ENCODE data around the gene SCD5.

SCD5 gene

DNA sequence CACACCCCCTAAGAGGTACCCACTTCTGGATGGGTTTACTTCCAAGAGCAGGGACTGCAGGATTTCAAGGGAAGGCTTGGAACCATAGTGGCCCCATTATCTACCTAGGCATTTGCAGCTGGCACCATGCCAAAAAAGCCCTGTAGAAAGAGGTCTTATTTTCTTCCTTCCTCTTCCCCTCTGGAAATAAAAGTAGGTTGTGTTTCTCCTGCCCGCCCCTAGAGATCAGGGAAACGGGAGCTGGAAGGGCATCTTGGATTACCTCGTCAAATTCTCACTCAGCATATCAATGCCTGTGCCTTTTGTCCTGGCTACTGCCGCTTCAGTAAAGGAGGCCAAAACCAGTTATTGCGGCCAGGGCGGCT, 1.6 kb downstream of the SCD5 start:
- DNase-seq (ENCODE audit: low spot score) = no peak

DNA sequence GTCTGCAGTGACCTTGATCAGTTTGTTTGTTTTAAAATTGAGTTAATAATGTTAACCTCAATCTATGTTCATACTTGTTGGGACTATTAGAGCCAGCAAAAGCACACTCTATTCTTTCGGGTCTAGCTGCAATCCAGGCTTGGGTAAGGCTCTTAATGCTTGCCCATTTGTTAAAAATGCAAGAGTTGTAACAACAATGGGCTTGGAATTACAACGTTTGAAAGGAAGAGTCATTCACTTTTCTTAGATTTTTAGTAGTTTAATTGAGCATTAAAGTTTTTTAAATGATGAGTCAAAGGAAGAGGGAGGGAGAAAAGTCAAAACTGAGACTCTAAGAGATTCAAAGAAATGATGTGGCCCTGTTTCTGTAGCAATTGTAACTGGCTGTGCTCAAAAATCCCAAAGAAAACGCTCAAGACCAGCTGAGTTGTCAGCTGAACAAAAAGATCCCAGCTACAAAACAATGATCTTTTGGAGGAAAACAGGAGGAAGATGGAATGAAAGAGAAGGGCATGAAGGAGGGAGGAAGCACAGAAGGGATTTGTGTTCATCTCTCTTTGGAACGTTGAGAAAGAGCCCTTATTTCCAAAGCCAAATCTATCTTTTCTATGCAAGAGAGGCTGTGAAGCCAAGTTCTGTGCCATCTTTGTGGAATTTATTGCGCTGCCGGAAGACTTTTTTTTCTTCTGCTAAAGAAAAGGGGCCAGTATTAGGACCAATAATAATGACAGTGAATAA, 5.5 kb downstream of the SCD5 start:
- DNase-seq (ENCODE audit: low spot score) = peak; percentile 77

DNA sequence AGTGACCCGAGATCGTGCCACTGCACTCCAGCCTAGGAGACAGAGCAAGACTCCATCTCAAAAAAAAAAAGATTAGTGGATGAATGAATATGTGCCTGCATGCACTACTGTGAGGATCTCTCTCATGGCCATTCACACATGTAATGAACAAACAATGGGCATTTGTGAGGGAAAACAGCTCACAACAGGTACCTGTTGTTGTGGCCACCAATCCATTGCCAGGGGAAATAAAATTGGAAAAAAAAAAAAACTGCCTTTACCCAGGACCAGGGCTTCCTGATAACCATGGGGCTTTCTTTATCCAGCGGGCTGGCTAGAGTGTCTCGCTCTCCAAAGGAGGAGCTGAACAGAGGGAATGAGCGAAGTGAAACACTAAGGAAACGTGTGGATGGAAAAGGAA, 7.4 kb downstream of the SCD5 start:
- no peak for DNase-seq (ENCODE audit: low spot score)

DNA sequence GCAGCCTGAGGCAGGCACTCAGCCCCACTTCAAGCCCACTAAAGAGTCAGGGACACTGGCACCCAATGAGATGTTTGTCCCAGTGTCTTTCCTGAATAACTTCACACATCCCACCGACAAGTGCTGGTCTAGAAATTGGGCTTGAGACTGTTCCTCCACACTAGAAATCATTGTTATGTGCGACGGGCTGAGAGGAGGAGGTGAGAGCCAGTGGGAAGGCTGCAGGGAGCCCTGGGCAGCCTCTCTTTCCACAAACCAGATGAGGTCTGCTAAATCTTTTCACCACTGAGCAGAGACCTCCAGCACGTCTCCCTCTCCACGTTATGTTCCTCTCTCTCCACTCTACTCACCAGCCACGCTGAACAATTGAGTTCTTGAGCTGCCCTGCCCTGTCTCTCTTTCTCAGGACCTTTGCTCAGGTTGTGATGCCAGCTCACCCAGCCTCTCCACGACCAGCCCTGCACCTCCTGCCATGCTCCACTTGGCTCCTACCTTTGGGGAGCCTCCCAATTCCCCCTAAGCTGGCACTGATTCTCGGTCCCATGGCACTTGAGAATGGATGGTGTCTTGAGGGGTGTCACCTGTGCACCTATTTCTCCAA, 8.4 kb downstream of the SCD5 start:
- no peak for DNase-seq (ENCODE audit: low spot score)

DNA sequence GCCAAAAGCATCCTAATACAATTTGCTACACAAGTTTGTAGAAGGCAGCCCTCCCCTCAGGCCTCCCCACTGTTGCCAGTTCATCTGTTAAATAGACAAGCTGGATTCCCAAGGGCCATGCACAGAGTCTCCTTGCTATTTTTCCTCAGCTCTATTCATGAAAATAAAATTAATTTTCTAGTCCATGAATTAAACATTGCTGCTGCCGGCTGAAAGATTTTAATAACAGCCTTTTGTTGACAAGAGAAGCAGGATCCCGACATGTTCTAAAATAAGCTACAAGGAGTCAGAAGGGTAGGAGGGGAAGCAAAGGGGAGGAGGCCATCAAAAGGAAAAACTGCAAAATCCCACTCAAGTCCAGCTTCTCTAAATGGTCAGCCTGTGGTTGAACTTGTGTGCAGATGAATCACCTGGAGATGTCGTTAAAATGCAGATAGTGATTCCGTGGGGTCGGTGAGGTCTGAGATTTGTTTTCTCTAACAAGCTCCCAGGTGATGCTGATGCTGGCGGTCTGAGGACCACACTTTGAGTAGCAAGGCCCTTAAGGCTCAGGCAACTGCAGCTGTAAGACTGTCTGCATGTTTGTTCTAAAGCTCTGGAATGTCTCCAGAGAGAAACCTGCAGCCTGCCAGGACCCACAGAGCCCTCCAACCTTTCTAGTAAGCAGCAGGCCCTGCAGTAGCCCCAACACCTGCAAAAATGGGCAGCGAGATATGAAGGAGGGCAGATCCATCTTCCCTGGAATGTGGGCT, 9.4 kb downstream of the SCD5 start:
- DNase-seq (ENCODE audit: low spot score) = no peak

DNA sequence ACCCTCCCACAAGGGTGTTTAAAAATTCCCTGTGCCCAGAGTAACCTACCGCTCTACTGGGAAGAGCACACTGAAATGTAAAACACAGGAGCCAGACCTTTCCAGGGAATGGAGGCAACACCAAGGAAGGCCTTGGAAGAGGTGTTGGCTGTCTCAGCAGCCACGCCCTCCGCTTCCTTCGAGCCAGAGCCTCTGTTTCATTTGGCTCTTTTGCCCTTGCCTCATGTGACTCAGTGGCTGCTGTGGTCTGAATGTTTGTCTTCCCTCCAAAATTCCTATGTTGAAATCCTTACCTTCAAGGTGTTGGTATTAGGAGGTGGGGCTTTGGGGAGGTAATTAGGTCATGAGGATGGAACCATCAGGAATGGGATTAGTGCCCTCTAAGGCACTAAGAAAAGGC, 11.3 kb downstream of the SCD5 start:
- no peak for DNase-seq (ENCODE audit: low spot score)

DNA sequence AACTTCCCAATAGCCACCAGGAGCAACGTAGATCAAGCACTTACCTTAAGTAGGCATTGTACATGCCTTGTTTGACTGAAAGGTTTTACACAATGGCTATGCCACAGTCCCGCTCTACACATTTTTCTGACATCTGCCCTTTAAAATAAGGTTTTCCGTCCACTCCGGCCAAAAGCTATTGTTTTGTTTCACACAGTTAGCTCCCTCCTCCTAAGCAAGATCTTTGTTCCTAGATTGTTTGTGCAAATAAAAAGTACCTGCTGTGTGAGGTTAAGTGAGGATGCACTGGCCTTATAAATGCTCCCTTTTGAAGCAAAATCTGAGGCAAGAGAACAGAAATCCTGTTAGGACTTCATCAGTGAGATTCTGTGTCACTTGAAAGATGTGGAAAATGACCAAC, 11.8 kb downstream of the SCD5 start:
- DNase-seq (ENCODE audit: low spot score) = no peak

DNA sequence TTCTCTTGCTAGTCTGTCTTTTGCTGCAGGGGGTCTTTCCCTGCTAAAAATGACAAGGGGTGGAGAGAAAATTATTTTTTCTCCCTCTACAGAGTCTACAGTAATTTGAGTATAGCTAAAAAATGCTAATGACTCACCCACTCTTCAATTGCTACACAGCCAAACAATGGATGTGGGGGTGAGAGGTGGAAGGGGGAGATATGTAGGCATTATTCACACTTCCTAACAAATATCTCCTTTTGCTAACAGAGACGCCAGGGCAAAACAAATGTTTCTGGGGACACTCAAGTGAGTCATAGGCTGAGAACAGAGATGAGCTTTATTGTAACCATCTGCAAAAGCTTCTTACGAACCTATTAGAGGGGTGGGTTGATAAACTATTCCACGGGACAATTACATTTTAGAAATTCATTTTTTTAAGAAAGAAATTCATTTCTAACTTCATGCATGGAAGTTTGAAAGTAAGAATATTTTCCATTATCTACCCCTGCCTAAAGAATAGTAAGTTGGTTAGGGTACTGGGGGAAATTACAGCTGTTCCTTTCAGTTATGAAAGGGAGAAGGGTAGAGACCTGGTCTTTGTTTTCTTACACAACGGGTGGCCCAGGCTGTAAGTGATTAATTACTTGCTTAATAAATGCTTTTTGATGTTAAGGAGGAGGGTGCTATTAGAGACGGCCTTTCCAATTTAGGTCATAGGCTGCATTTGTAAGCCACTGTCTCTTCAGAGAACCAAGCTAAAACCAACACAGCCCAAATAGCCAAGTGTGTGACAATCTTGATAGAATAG, 12.8 kb downstream of the SCD5 start:
- DNase-seq (ENCODE audit: low spot score) = peak; percentile 66

DNA sequence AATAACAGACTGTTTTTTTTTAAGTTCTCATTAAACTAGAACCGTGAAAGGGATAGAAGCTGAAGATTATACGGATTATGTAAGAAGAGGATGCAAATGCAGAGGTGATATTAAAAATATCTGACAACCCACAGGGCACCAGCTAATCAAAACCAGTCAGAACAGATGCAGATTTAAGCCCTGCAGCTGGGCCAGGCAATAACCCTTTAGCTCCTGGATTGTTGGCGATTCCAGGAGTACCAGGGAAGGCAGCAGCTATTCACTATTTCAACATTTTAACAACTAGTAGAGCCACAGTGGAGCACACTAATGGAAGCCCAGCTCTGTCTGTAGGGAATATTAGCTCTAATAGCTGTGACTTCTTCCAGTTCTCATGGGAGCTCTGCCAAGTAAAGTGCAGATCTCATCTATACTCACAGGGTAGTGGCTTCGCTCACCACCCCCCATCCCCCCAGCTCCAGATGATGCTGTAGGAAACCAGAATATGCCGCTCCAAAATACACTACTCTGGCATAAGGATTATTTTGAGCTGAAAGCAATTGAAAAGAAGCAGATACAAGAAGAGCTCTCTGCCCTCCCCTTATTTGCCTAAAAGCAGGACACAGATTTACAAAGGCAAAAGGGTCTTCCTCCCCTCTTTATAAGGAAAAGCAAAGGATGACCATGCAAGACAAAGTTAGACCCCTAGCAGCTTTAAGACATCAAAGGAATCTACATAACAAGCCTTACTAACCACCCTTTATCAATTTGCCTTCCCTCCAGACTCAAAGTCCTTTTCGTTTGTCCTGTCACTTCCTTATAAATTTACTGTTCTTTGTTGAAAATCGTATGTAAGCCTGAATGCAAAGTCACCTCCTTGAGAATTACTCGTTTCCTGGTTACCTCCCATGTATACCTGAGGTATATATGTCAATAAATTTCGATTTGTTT, 13.7 kb downstream of the SCD5 start:
- DNase-seq (ENCODE audit: low spot score) = no peak

DNA sequence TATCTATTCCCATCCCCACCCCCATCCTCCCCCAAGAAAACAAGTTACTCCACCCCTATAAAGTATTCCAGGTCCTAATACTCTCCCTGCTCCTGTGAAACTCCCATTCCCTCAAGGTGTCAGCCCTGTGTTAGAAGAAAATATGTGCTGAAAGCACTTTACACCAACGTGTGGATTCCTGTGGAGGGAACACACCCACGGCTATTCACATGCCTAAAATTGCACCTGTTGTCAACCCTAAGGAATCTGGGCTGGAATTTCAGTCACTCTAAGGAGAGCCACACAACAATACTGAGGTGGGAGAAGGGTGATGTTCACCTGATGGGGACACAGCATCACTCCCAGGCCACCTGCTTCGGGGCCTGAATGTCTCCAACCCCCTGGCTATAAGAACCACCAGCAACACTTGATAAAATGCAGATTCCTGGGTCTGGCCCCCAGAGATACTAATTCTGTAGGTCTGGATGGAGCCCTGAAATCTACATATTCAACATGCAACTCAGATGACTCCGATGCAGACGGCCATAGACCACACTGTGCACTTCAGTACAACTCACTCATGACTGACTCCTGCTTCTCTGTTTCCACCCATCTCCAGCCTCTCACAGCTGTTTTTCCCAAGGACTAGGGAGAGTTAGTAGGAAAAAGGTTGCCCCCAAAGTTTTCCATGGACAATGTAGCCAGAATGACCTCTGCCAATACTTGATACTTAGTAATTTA, 15.8 kb downstream of the SCD5 start:
- peak; percentile 6 for DNase-seq (ENCODE audit: low spot score)

DNA sequence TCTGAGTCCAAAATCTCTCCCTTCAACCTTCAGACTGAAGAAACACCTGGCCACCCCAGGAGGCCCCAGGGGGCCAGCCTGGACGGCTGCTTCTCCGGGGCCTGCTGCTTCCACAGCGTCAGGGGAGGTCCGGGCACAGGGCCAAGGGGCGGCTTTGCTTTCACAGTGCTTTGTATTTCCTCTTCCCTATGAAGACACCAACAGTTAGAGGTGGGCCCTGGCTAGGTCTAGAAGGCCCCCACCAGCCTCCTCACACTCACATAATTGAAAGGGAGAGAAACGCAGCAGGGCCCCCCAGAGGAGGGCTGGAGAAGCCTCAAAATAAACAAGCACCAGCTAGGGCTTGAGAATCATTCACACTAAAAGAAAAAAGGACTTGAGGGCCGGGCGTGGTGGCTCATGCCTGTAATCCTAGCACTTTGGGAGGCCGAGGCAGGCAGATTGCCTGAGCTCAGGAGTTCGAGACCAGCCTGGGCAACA, 17.8 kb downstream of the SCD5 start:
- DNase-seq (ENCODE audit: low spot score) = peak; percentile 71

DNA sequence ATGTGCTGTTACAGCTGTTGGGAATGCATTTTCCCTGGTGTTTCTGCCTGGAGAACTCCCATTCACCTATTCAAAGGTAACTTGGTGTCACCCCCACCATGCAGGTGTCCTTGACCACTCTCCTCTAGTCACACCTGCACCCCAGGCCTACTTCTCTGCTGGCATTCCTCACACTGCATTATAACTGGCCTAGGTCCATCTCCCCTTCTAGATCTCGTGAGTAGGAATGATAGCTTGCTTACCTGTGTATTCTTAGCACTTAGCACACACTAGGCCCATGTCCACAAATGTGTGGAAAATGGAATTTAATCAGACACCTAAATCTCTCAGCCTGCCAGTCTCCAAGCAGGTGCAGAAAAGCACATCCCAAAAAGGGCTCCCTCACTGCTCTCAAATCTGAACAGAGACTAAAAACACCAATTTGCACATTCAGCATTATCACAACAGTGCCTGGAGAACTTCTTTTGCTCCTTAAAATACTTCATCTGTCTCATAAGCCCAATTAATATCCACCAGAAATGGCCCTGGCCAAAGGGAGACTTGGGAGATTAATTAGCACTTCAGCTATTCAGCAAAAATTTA, 18.3 kb downstream of the SCD5 start:
- DNase-seq (ENCODE audit: low spot score) = no peak

DNA sequence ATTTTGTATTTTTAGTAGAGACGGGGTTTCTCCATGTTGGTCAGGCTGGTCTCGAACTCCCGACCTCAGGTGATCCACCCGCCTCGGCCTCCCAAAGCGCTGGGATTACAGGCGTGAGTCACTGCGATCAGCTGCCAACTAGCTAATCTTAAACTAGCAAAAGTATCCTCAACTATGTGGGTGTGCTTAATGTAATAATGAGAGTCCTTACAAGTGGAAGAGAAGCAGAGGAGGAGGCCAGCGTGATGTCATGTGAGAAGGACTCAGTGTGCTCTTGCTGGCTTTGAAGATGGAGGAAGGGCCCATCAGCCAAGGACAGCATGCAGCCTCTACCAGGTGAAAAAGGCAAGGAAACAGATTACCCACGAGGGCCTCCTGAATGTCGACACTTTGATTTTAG, 19.6 kb downstream of the SCD5 start:
- no peak for DNase-seq (ENCODE audit: low spot score)

DNA sequence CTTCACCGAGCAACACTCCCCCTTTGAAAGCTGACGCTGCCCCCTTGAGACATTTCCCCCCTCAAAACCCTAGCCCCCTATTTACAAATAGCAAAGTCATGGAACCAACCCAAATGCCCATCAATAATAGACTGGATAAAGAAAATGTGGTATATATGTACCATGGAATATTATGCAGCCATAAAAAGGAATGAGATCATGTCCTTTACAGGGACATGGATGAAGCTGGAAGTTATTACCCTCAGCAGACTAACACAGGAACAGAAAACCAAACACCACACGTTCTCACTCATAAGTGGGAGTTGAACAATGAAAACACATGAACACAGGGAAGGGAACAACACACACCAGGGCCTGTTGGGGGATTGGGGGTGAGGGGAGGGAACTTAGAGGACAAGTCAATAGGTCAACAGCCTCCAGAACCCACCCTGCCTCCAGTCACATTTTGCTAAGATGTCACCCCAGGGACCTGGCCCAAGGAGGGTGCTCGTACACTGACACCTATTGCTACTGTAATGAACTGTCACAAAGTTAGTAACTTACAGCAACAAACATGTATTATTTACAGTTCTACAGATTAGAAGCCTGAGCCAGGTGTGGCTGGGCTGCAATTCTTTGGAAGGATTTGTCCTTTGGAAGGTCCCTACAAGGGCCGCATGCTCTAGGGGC, 20.6 kb downstream of the SCD5 start:
- DNase-seq (ENCODE audit: low spot score) = no peak

DNA sequence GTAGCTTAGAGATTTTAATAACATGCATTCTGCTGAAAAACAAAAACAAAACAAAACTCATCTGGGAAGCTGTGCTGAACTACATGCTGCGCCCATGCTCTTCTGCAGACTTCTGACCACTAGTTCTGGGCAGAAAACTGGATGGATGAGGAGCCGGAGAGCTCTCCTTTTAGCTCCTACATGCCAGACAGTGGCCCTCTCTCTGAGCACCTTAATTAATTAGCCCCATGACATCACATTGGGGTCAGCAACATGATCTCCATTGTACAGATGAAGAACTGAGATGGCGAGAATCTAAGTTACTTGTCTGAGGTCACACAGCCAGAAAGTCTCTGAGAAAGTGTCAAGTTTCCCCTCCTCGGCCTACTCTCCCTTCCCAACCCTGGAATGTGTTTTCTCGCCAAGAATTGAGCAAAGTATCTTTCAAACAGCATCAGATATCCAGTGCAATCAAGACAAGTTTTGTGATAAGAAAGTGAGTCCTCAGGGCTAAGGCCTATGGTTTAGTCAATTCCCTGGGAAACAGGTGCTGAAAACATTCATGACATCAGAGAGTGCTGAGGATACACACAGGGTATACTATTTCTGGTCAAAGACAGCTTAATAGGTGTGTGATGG, 21.6 kb downstream of the SCD5 start:
- DNase-seq (ENCODE audit: low spot score) = no peak

DNA sequence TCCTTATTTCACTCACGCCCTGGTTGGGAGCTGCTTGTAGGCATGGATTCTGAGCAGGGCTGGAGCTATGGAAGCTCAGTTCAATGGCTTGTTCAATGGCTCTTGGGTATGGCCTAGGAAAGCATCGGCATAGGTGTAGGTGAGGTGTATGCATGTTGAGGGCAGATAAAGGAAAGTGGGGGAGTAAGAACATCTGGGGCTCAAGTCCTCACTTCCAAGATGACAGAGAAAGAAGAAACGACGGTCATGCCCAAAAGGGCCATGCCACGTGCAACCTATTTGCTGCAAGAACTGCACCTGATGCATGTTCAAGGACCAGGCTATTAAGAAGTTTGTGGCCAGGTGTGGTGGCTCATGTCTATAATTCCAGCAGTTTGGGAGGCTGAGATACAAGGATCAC, 23.4 kb downstream of the SCD5 start:
- no peak for DNase-seq (ENCODE audit: low spot score)

DNA sequence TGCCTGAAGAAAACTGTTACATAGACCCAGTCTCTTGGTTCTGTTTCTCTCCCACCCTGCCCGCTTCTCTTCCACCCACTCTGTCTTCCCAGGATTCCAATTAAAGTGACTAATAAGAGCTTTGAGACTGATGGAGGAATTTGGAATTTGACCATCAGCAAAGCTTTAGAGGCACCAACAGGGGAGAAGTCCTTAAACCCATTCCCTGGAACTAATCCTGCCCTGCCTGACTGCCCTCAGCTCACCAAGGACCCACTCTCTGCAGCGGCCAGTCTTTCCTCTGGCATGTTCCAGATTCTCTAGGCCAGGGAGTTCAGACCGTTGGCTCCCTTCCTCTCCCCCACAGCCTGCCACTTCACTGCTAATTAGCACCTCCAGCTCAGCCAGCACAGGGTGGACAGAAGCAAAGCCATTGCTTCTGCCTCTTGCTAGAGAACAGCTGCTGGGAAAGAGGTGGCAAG, 23.9 kb downstream of the SCD5 start:
- peak; percentile 85 for DNase-seq (ENCODE audit: low spot score)

DNA sequence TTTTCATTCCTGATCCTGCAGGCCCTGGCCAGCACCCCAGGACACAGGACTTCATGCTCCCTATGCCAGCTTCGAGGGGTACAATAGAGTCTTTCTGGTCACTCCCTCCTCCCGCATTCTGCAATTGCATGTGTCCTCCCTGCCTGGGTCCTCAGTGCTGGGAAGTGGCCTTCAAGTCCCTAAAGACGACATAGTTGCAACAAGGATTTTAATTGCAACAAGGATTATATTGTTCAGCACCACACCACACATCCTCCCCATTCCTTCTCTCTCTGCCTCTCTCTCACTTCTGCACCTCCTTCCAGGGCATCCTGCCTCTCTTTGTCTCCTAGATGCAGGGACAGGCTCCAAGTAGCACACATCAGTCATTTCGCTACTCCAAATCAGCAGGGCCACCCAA, 25.5 kb downstream of the SCD5 start:
- peak; percentile 82 for DNase-seq (ENCODE audit: low spot score)

DNA sequence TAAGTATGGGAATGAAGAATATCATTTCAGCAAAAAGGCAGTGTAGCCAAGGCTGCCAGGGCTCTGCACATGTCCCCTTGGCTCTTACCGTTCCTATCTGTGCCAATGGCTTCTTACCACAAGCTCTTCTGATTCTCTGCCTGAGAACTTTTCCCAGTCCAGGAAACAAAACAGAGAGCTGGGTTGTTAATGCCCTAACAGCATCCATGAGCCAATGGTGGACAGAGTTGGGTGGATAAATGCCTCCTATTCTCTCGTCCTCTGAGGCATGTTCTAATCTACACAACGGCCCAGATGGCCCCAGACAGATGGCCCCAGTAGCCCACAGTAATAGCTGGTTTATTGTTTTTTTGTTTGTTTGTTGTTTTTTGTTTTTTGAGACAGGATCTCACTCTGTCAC, 28.0 kb downstream of the SCD5 start:
- peak; percentile 96 for DNase-seq (ENCODE audit: low spot score)

Data from Ammon's horn (tissue), 1 donor.